ENCODE data around the gene ERGIC1.

- TF ChIP-seq CTCF (IDR thresholded peaks at IDR 0.05; ENCODE audit: low read length): no peak
- no peak for TF ChIP-seq EZH2phosphoT487 (IDR thresholded peaks at IDR 0.05; ENCODE audit: low read length)
- no peak for TF ChIP-seq EZH2 (optimal IDR thresholded peaks at IDR 0.05; ENCODE audit: low read depth, low read length)
Observed at GRCh38 chr5:172897481-172898217, 63.6 kb downstream of the ERGIC1 start.
